Tibial artery (tissue), 4 donors: Measurements from ENCODE around the gene MX1.

Experiments used
- DNase-seq, 2 donors: peaks; one replicate each; pipeline ENCODE4 v3.0.0-alpha.2; 2019
- H3K27ac ChIP-seq, 2 donors: fragments of 200-600 bp; sonication (generic) in 1 of 2; 1 replicate in 1 of 2; 2 replicates in 1 of 2; pipeline ENCODE4 v1.5.1; 2018 to 2019; ENCODE audit warnings: mild to moderate bottlenecking in 1 of 2
- H3K27me3 ChIP-seq, 2 donors: fragments of 200-600 bp; sonication (generic) in 1 of 2; one replicate each; pipeline versions ENCODE4 v1.5.1 to v1.6.0; 2016 to 2019
- H3K36me3 ChIP-seq, 3 donors: fragments of 200-600 bp; sonication (generic) in 2 of 3; one replicate each; pipeline ENCODE4 v1.5.1; 2016 to 2019; ENCODE audit warnings: mild to moderate bottlenecking in 2 of 3
- H3K4me1 ChIP-seq, 4 donors: fragments of 200-600 bp; sonication (generic) in 2 of 4; 1 replicate in 3 of 4; 2 replicates in 1 of 4; pipeline ENCODE4 v1.5.1; 2016 to 2019
- H3K4me3 ChIP-seq, 2 donors: fragments of 200-600 bp; sonication (generic) in 1 of 2; 1 replicate in 1 of 2; 2 replicates in 1 of 2; pipeline ENCODE4 v1.5.1; 2018 to 2019; ENCODE audit warnings: mild to moderate bottlenecking in 2 of 2
- H3K9me3 ChIP-seq, 3 donors: fragments of 200-600 bp; sonication (generic) in 1 of 3; one replicate each; pipeline ENCODE4 v1.5.1; 2016 to 2019
- CTCF ChIP-seq, 2 experiments: fragments of 200-600 bp in 1 of 2; fragments of 450-650 bp in 1 of 2; IDR thresholded peaks; one replicate each; pipeline ENCODE4 v1.5.1; 2017 to 2019; ENCODE audit warnings: antibody characterized with exemption in 2 of 2, mild to moderate bottlenecking in 1 of 2, moderate library complexity in 1 of 2
- intact Hi-C: fragments of 100-400 bp; cut with DNase I; formaldehyde crosslinking; loops from one replicate; pipeline ENCODE4 v1.15.0; 2023; ENCODE audit warnings: low total_unique reads

MX1 gene

GRCh38 chr21:41500363-41500762 is 74.3 kb downstream of the MX1 start:
- Histone ChIP-seq H3K4me1 (peaks cover 0 to 2% (median 0%) of the 10 kb centered on the region in 4 donors), H3K9me3 (no peaks in the 10 kb centered on the region), H3K27ac (no peak overlapping the region), H3K4me3 (no peak overlapping the region), H3K27me3 (peaks cover 0 to 40% of the 10 kb centered on the region in 2 donors), H3K36me3 (no peaks in the 10 kb centered on the region)
- intact Hi-C loops, result no loop called here
- no peak for TF ChIP-seq CTCF (IDR thresholded peaks at IDR 0.05)
- DNase-seq, result no peak

- H3K27ac ChIP-seq, result no peak overlapping the region
- no peak overlapping the region for H3K4me3 ChIP-seq
- H3K36me3 ChIP-seq, result no peaks in the 10 kb centered on the region
- H3K4me1 ChIP-seq, result peaks cover 0 to 4% (median 0%) of the 10 kb centered on the region in 4 donors
- no peak for DNase-seq
- no peak for TF ChIP-seq CTCF (IDR thresholded peaks at IDR 0.05)
- intact Hi-C loops, result no loop called here
- H3K9me3 ChIP-seq, result no peaks in the 10 kb centered on the region
- H3K27me3 ChIP-seq, result peaks cover 0 to 46% of the 10 kb centered on the region in 2 donors
Observed at GRCh38 chr21:41500931-41501381, 74.9 kb downstream of the MX1 start.

- no peaks in the 10 kb centered on the region for H3K9me3 ChIP-seq
- DNase-seq, result no peak
- peaks cover 0 to 56% of the 10 kb centered on the region in 2 donors for H3K27me3 ChIP-seq
- intact Hi-C loops, result no loop called here
- no peak overlapping the region for H3K27ac ChIP-seq
- no peak overlapping the region for H3K4me3 ChIP-seq
- H3K36me3 ChIP-seq, result no peaks in the 10 kb centered on the region
- TF ChIP-seq CTCF (IDR thresholded peaks at IDR 0.05), result no peak
- H3K4me1 ChIP-seq, result peaks cover 0 to 7% (median 3%) of the 10 kb centered on the region in 4 donors
Observed at GRCh38 chr21:41501919-41502318, 75.9 kb downstream of the MX1 start.

GRCh38 chr21:41503331-41503730 is 77.3 kb downstream of the MX1 start:
- H3K36me3 ChIP-seq, result no peaks in the 10 kb centered on the region
- peaks cover 0 to 22% (median 17%) of the 10 kb centered on the region in 4 donors for H3K4me1 ChIP-seq
- intact Hi-C loops, result no loop called here
- H3K4me3 ChIP-seq, result no peak overlapping the region
- no peak for DNase-seq
- H3K27me3 ChIP-seq, result peaks cover 0 to 61% of the 10 kb centered on the region in 2 donors
- H3K9me3 ChIP-seq, result no peaks in the 10 kb centered on the region
- no peak overlapping the region for H3K27ac ChIP-seq
- no peak for TF ChIP-seq CTCF (IDR thresholded peaks at IDR 0.05)

- H3K27me3 ChIP-seq, result peaks cover 0 to 68% of the 10 kb centered on the region in 2 donors
- H3K36me3 ChIP-seq, result no peaks in the 10 kb centered on the region
- peaks cover 0 to 25% (median 20%) of the 10 kb centered on the region in 4 donors for H3K4me1 ChIP-seq
- no peaks in the 10 kb centered on the region for H3K9me3 ChIP-seq
- no peak for TF ChIP-seq CTCF (IDR thresholded peaks at IDR 0.05)
- DNase-seq, result no peak
- H3K4me3 ChIP-seq, result no peak overlapping the region
- H3K27ac ChIP-seq, result no peak overlapping the region
- intact Hi-C loops, result no loop called here
Observed at GRCh38 chr21:41504030-41504429, 78.0 kb downstream of the MX1 start.
